IgD-negative memory B cell (primary cell): ENCODE data around the gene TMPO. TPM values are rescaled to one million over a fixed set of nuclear protein-coding genes. Genes with fewer than 3 reads are reported as not detected.
"Not testable (repeated sequence)": the region's sequence is repeated elsewhere in the genome, so short reads cannot be mapped to it uniquely, and the experiment has no call there.

Source experiments
- H3K27ac Mint-ChIP-seq, 3 donors: one replicate each; pipeline ENCODE4 v1.8.0; 2020 to 2022; ENCODE audit warnings: mild to moderate bottlenecking in 3 of 3, mixed read lengths in 3 of 3, moderate library complexity in 1 of 3
- H3K27me3 Mint-ChIP-seq: one replicate; pipeline ENCODE4 v1.8.0; 2021; ENCODE audit warnings: mixed read lengths
- H3K36me3 Mint-ChIP-seq: one replicate; pipeline ENCODE4 v1.8.0; 2020; ENCODE audit warnings: mild to moderate bottlenecking, mixed read lengths
- H3K4me1 Mint-ChIP-seq, 3 donors: one replicate each; pipeline ENCODE4 v1.8.0; 2020 to 2022; ENCODE audit warnings: mixed read lengths in 3 of 3, mild to moderate bottlenecking in 1 of 3
- H3K4me3 Mint-ChIP-seq, 4 donors: one replicate each; pipeline ENCODE4 v1.8.0; 2020 to 2022; ENCODE audit warnings: mild to moderate bottlenecking in 4 of 4, mixed read lengths in 4 of 4, moderate library complexity in 3 of 4
- H3K9me3 Mint-ChIP-seq, 3 donors: one replicate each; pipeline ENCODE4 v1.8.0; 2020 to 2021; ENCODE audit warnings: mixed read lengths in 3 of 3, mild to moderate bottlenecking in 1 of 3
- polyA plus RNA-seq: library from polyadenylated mRNA; unstranded; fragments of 300-500 nt; fragmentation: Illumina TruSeq; gene quantifications from one replicate; pipeline ENCODE4 v1.2.3, GENCODE V29; 2021

TMPO gene
- polyA plus RNA-seq, 1 donor from 2014 or later: 63.7 TPM

- H3K27me3 Mint-ChIP-seq: peaks cover 1% of the 10 kb centered on the region
- H3K9me3 Mint-ChIP-seq: no peaks in the 10 kb centered on the region
- no peak overlapping the region for H3K4me3 Mint-ChIP-seq
These were observed 64.0 kb downstream of the TMPO start for GRCh38 chr12:98579347-98579746.

GRCh38 chr12:98579835-98580234 is 64.4 kb downstream of the TMPO start:
- Mint-ChIP-seq H3K36me3 (peaks cover 3% of the 10 kb centered on the region), H3K4me3 (no peak overlapping the region), H3K4me1 (peaks cover 0 to 3% (median 0%) of the 10 kb centered on the region in 3 donors), H3K27me3 (peaks cover 1% of the 10 kb centered on the region), H3K9me3 (no peaks in the 10 kb centered on the region), H3K27ac (peak overlapping the region in 1 of 3 donors; percentile 33)

More at GRCh38 chr12:98579347-98579746, 64.0 kb downstream of the TMPO start:
- Mint-ChIP-seq H3K27ac (no peak overlapping the region), H3K36me3 (peaks cover 3% of the 10 kb centered on the region), H3K4me1 (peaks cover 0 to 3% (median 0%) of the 10 kb centered on the region in 3 donors)

- Mint-ChIP-seq H3K36me3 (peaks cover 3% of the 10 kb centered on the region), H3K27me3 (peaks cover 1% of the 10 kb centered on the region), H3K4me1 (peaks cover 0 to 3% (median 0%) of the 10 kb centered on the region in 3 donors), H3K27ac (no peak overlapping the region), H3K9me3 (no peaks in the 10 kb centered on the region), H3K4me3 (no peak overlapping the region)
These were observed 65.3 kb downstream of the TMPO start for GRCh38 chr12:98580695-98581094.

GRCh38 chr12:98581101-98581500 is 65.7 kb downstream of the TMPO start:
- H3K36me3 Mint-ChIP-seq: peaks cover 3% of the 10 kb centered on the region
- H3K27me3 Mint-ChIP-seq: peaks cover 1% of the 10 kb centered on the region
- H3K4me3 Mint-ChIP-seq: no peak overlapping the region
- H3K9me3 Mint-ChIP-seq: no peaks in the 10 kb centered on the region
- H3K4me1 Mint-ChIP-seq: peaks cover 0 to 3% (median 0%) of the 10 kb centered on the region in 3 donors
- no peak overlapping the region for H3K27ac Mint-ChIP-seq

- Mint-ChIP-seq H3K9me3 (no peaks in the 10 kb centered on the region), H3K4me1 (peaks cover 0 to 3% (median 0%) of the 10 kb centered on the region in 3 donors), H3K27ac (no peak overlapping the region), H3K27me3 (peaks cover 1% of the 10 kb centered on the region), H3K4me3 (no peak overlapping the region), H3K36me3 (peaks cover under 1% of the 10 kb centered on the region)
These were observed 66.7 kb downstream of the TMPO start for GRCh38 chr12:98582093-98582492.

- Mint-ChIP-seq H3K4me3 (no peak overlapping the region), H3K4me1 (peaks cover 0 to 2% (median 2%) of the 10 kb centered on the region in 3 donors), H3K36me3 (no peaks in the 10 kb centered on the region), H3K9me3 (no peaks in the 10 kb centered on the region), H3K27ac (peak overlapping the region in 1 of 3 donors; percentile 36), H3K27me3 (no peaks in the 10 kb centered on the region)
These were observed 71.7 kb downstream of the TMPO start for GRCh38 chr12:98587084-98587483.

GRCh38 chr12:98591209-98591608 is 75.8 kb downstream of the TMPO start:
- H3K27ac Mint-ChIP-seq: peak overlapping the region in 1 of 3 donors; percentile 89

GRCh38 chr12:98592825-98593322 is 77.5 kb downstream of the TMPO start:
- H3K4me1 Mint-ChIP-seq: peaks cover 22 to 28% (median 24%) of the 10 kb centered on the region in 3 donors
- H3K9me3 Mint-ChIP-seq: no peaks in the 10 kb centered on the region
- peak overlapping the region; percentile 83 to 100 (median 100) for H3K27ac Mint-ChIP-seq

More at GRCh38 chr12:98591209-98591608, 75.8 kb downstream of the TMPO start:
- H3K9me3 Mint-ChIP-seq: no peaks in the 10 kb centered on the region
- no peaks in the 10 kb centered on the region for H3K36me3 Mint-ChIP-seq
- H3K27me3 Mint-ChIP-seq: no peaks in the 10 kb centered on the region
- H3K4me3 Mint-ChIP-seq: peak overlapping the region in 2 of 4 donors; percentile 55 to 87
- peaks cover 17 to 24% (median 21%) of the 10 kb centered on the region in 3 donors for H3K4me1 Mint-ChIP-seq

GRCh38 chr12:98593351-98594049 is 78.1 kb downstream of the TMPO start, which contains the start of gene SLC25A3:
Gene SLC25A3, plus strand, starts transcription at chr12:98593686. Its CDS starts 293 bp downstream, at chr12:98593979.
- H3K27ac Mint-ChIP-seq: peak within 1 kb of the TSS; percentile 83 to 100 (median 100)
- H3K4me3 Mint-ChIP-seq: peak within 1 kb of the TSS; percentile 90 to 99 (median 99)
- H3K27me3 Mint-ChIP-seq: no peaks in the 10 kb centered on the region
- H3K36me3 Mint-ChIP-seq: no peaks in the 10 kb centered on the region
- H3K4me1 Mint-ChIP-seq: peaks cover 22 to 28% (median 24%) of the 10 kb centered on the region in 3 donors
- no peaks in the 10 kb centered on the region for H3K9me3 Mint-ChIP-seq

More at GRCh38 chr12:98592825-98593322, 77.5 kb downstream of the TMPO start:
- H3K36me3 Mint-ChIP-seq: no peaks in the 10 kb centered on the region
- H3K27me3 Mint-ChIP-seq: no peaks in the 10 kb centered on the region
- peak overlapping the region; percentile 90 to 99 (median 99) for H3K4me3 Mint-ChIP-seq

- Mint-ChIP-seq H3K27ac (peak overlapping the region; percentile 83 to 100 (median 100)), H3K27me3 (no peaks in the 10 kb centered on the region), H3K4me3 (peak overlapping the region; percentile 90 to 99 (median 99)), H3K36me3 (no peaks in the 10 kb centered on the region), H3K4me1 (peaks cover 22 to 28% (median 24%) of the 10 kb centered on the region in 3 donors), H3K9me3 (no peaks in the 10 kb centered on the region)
These were observed 78.9 kb downstream of the TMPO start for GRCh38 chr12:98594050-98594835.

GRCh38 chr12:98595243-98595988 is 80.0 kb downstream of the TMPO start:
- Mint-ChIP-seq H3K4me1 (peaks cover 22 to 28% (median 24%) of the 10 kb centered on the region in 3 donors), H3K27ac (peak overlapping the region in 2 of 3 donors; percentile 83 to 100), H3K27me3 (no peaks in the 10 kb centered on the region), H3K9me3 (no peaks in the 10 kb centered on the region), H3K36me3 (no peaks in the 10 kb centered on the region), H3K4me3 (peak overlapping the region; percentile 90 to 99 (median 99))

- peak overlapping the region in 2 of 3 donors; percentile 31 to 73 for H3K27ac Mint-ChIP-seq
- not testable (repeated sequence) for H3K36me3 Mint-ChIP-seq, H3K27me3 Mint-ChIP-seq, H3K4me3 Mint-ChIP-seq, H3K9me3 Mint-ChIP-seq
- H3K4me1 Mint-ChIP-seq: peaks cover 20 to 27% (median 24%) of the 10 kb centered on the region in 3 donors
These were observed 81.9 kb downstream of the TMPO start for GRCh38 chr12:98597313-98597712.
